ENCODE results near the gene BRAF. TPM values are rescaled to one million over a fixed set of nuclear protein-coding genes. Genes with fewer than 3 reads are reported as not detected.

The BRAF gene
- total and polyA plus RNA-seq, 7 experiments from 2014 or later, result 11.2 to 58.7 (median 48.3) TPM

DNA sequence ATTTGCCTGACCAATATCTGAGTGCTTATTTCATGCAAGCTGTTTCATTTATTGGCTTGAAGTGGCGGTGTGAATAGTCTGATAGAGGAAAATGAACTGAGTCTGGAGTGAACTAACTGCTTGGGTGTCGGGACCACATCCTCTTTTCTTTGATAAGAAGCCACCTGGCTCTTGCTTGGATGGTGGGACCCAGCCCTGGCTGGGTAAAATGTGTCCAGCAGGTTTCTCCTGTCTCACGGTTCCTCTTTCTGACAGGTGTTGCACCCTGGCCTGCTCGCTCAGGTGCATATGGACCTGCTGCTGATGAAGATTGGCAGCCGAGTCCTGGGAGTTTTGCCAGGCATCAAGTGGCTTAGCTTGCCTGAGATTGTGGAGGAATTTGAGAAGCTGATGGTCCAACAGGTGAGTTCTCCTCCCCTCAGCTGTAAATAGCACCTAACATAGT lies 250.4 kb downstream of the BRAF start:
- Mint-ChIP-seq H3K4me1 (peaks cover 20 to 43% (median 37%) of the 10 kb centered on the region in 7 donors), H3K4me3 (peak overlapping the region; percentile 81 to 94 (median 89)), H3K9me3 (no peaks in the 10 kb centered on the region), H3K27ac (peak overlapping the region; percentile 41 to 92 (median 80)), H3K27me3 (no peaks in the 10 kb centered on the region), H3K36me3 (peaks cover 3 to 20% (median 14%) of the 10 kb centered on the region in 5 donors)
- DNase-seq, result no peak
- ChIA-PET CTCF (interaction anchor here (0.6 to 1.2 kb wide), 6 partner anchors 21 to 343 kb away, joined by 3 to 5 read pairs (median 3); no protein-coding TSS in a partner anchor), POLR2A (interaction anchor here (0.7 to 3.2 kb wide), 8 partner anchors 8 to 251 kb away, joined by 3 to 26 read pairs (median 5); partner anchors contain the start of genes BRAF and NDUFB2)
- peak overlapping the region; percentile 91 for H3K27ac ChIP-seq (ENCODE audit: low read depth, low read length)
- H3K4me1 ChIP-seq (ENCODE audit: control insufficient read depth in 2 of 2, insufficient read depth in 2 of 2, low read length in 2 of 2), result peaks cover 11 to 14% of the 10 kb centered on the region in 2 donors
- intact Hi-C loops (cut with micrococcal nuclease), result loop anchor here in 1 of 2 donors (5.0 to 10.0 kb wide), 2 partner anchors 610 to 1063 kb away; partner anchors contain the start of genes PARP12 and SSBP1
- no peak for ATAC-seq
- no peaks in the 10 kb centered on the region for H3K9me3 ChIP-seq (ENCODE audit: control insufficient read depth in 2 of 3, low read length in 3 of 3)
- H3K4me3 ChIP-seq (ENCODE audit: low read length), result no peak overlapping the region
- no peaks in the 10 kb centered on the region for H3K27me3 ChIP-seq (ENCODE audit: control insufficient read depth in 2 of 2, insufficient read depth in 2 of 2, low read length in 2 of 2)
- H3K36me3 ChIP-seq (ENCODE audit: control insufficient read depth in 2 of 3, insufficient read depth in 3 of 3, low read length in 3 of 3), result peaks cover 0 to 30% (median 0%) of the 10 kb centered on the region in 3 experiments

- peak overlapping the region; percentile 68 to 97 (median 88) for H3K27ac Mint-ChIP-seq
- ChIA-PET CTCF (interaction anchor here (0.7 to 1.1 kb wide), 2 partner anchors 21 to 344 kb away, joined by 3 read pairs; no protein-coding TSS in a partner anchor), POLR2A (interaction anchor here (0.7 to 3.2 kb wide), 13 partner anchors 9 to 340 kb away, joined by 3 to 26 read pairs (median 3); partner anchors contain the start of genes BRAF and NDUFB2)
- Histone ChIP-seq H3K9me3 (ENCODE audit: control insufficient read depth in 2 of 3, low read length in 3 of 3) (no peaks in the 10 kb centered on the region), H3K4me3 (ENCODE audit: low read length) (peak overlapping the region; percentile 82), H3K27ac (ENCODE audit: low read depth, low read length) (peak overlapping the region; percentile 91), H3K36me3 (ENCODE audit: control insufficient read depth in 2 of 3, insufficient read depth in 3 of 3, low read length in 3 of 3) (peaks cover 0 to 24% (median 0%) of the 10 kb centered on the region in 3 experiments), H3K4me1 (ENCODE audit: control insufficient read depth in 2 of 2, insufficient read depth in 2 of 2, low read length in 2 of 2) (peaks cover 11 to 14% of the 10 kb centered on the region in 2 donors), H3K27me3 (ENCODE audit: control insufficient read depth in 2 of 2, insufficient read depth in 2 of 2, low read length in 2 of 2) (no peaks in the 10 kb centered on the region)
- H3K27me3 Mint-ChIP-seq, result peaks cover 0 to 1% (median 0%) of the 10 kb centered on the region in 5 donors
- H3K4me1 Mint-ChIP-seq, result peaks cover 20 to 43% (median 37%) of the 10 kb centered on the region in 7 donors
- peak overlapping the region; percentile 81 to 94 (median 89) for H3K4me3 Mint-ChIP-seq
- H3K9me3 Mint-ChIP-seq, result no peaks in the 10 kb centered on the region
- ATAC-seq (no peak), DNase-seq (no peak)
- intact Hi-C loops (cut with micrococcal nuclease), result loop anchor here (1.0 to 10.0 kb wide), 12 partner anchors 23 to 1065 kb away; partner anchors contain the start of genes BRAF (in 2 of the 2), NDUFB2 (in 2 of the 2), SSBP1 (in 2 of the 2) and AGK (in 1 of the 2)
- peaks cover 0 to 15% (median 9%) of the 10 kb centered on the region in 5 donors for H3K36me3 Mint-ChIP-seq
Observed at GRCh38 chr7:140673774-140674155, 251.0 kb downstream of the BRAF start.

DNA sequence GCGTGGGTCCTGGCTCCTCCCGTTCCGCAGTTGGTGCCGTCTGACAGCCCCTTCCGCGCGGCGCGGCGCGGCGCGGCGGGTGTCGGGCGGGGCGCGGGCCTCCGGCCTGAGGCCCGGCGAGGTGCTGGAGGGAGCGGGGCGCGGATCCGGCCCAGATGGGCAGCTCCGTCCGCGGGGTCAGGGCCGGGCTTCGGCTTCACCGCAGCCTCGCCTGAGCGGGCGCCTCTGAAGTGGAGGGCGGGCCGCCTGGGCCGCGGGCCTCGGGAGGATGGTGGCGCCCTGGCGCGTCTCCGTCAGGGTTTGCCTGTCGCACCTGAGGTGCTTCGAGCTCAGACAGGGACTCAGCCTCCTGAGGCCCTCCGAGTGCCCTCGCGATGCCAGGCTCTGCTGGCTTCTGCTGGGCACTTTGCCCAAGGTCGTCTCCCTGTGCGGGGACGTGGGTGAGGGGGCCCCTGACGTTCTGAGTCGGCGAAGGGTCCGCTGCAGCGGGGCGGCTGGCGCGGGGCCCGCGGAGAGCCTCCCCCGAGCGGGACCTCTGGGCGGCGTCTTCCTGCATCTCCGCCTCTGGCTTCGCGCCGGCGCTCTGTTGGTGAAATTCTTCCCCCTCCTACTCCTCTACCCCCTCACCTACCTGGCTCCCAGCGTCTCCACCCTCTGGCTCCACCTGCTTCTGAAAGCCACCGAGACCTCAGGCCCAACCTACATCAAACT lies 251.5 kb downstream of the BRAF start:
- ATAC-seq (peak; percentile 82), DNase-seq (peak; percentile 56 to 78 (median 75))
- CTCF ChIA-PET, result no interaction called here
- POLR2A ChIA-PET, result interaction anchor here (0.6 to 3.2 kb wide), 12 partner anchors 13 to 1313 kb away, joined by 3 to 26 read pairs (median 4); partner anchors contain the start of genes BRAF and NDUFB2
- Histone ChIP-seq H3K4me1 (ENCODE audit: control insufficient read depth in 2 of 2, insufficient read depth in 2 of 2, low read length in 2 of 2) (peaks cover 11 to 14% of the 10 kb centered on the region in 2 donors), H3K4me3 (ENCODE audit: low read length) (peak overlapping the region; percentile 82), H3K9me3 (ENCODE audit: control insufficient read depth in 2 of 3, low read length in 3 of 3) (no peaks in the 10 kb centered on the region), H3K27ac (ENCODE audit: low read depth, low read length) (peak overlapping the region; percentile 91), H3K36me3 (ENCODE audit: control insufficient read depth in 2 of 3, insufficient read depth in 3 of 3, low read length in 3 of 3) (peaks cover 0 to 18% (median 0%) of the 10 kb centered on the region in 3 experiments), H3K27me3 (ENCODE audit: control insufficient read depth in 2 of 2, insufficient read depth in 2 of 2, low read length in 2 of 2) (no peaks in the 10 kb centered on the region)
- peaks cover 0 to 11% (median 6%) of the 10 kb centered on the region in 5 donors for H3K36me3 Mint-ChIP-seq
- H3K4me3 Mint-ChIP-seq, result peak overlapping the region; percentile 81 to 94 (median 89)
- H3K27ac Mint-ChIP-seq, result peak overlapping the region; percentile 68 to 97 (median 88)
- H3K27me3 Mint-ChIP-seq, result peaks cover 0 to 7% (median 0%) of the 10 kb centered on the region in 5 donors
- H3K9me3 Mint-ChIP-seq, result no peaks in the 10 kb centered on the region
- intact Hi-C loops (cut with micrococcal nuclease), result loop anchor here (1.0 to 10.0 kb wide), 12 partner anchors 23 to 1065 kb away; partner anchors contain the start of genes BRAF (in 2 of the 2), NDUFB2 (in 2 of the 2), SSBP1 (in 2 of the 2) and AGK (in 1 of the 2)
- H3K4me1 Mint-ChIP-seq, result peaks cover 16 to 42% (median 37%) of the 10 kb centered on the region in 7 donors

GRCh38 chr7:140672382-140673062 lies 252.2 kb downstream of the BRAF start, which contains the start of gene ADCK2:
TSS of gene ADCK2 (plus strand) at chr7:140672945. CDS start at chr7:140673331, 386 bp downstream.
- Mint-ChIP-seq H3K36me3 (peaks cover 0 to 5% (median 0%) of the 10 kb centered on the region in 5 donors), H3K4me1 (peaks cover 13 to 37% (median 34%) of the 10 kb centered on the region in 7 donors), H3K4me3 (peak within 1 kb of the TSS; percentile 81 to 94 (median 89)), H3K9me3 (no peaks in the 10 kb centered on the region), H3K27ac (peak within 1 kb of the TSS; percentile 80 to 97 (median 88)), H3K27me3 (peaks cover 0 to 13% (median 0%) of the 10 kb centered on the region in 5 donors)
- Histone ChIP-seq H3K4me3 (ENCODE audit: low read length) (peak within 1 kb of the TSS; percentile 82), H3K36me3 (ENCODE audit: control insufficient read depth in 2 of 3, insufficient read depth in 3 of 3, low read length in 3 of 3) (peaks cover 0 to 11% (median 0%) of the 10 kb centered on the region in 3 experiments), H3K9me3 (ENCODE audit: control insufficient read depth in 2 of 3, low read length in 3 of 3) (no peaks in the 10 kb centered on the region), H3K27me3 (ENCODE audit: control insufficient read depth in 2 of 2, insufficient read depth in 2 of 2, low read length in 2 of 2) (no peaks in the 10 kb centered on the region), H3K27ac (ENCODE audit: low read depth, low read length) (peak within 1 kb of the TSS; percentile 91), H3K4me1 (ENCODE audit: control insufficient read depth in 2 of 2, insufficient read depth in 2 of 2, low read length in 2 of 2) (peaks cover 11 to 14% of the 10 kb centered on the region in 2 donors)
- DNase-seq (peak in 4 of 9 donors; percentile 52 to 69 (median 60)), ATAC-seq (peak; percentile 78)
- CTCF ChIA-PET, result no interaction called here
- POLR2A ChIA-PET, result interaction anchor here (0.7 to 3.2 kb wide), 8 partner anchors 16 to 1312 kb away, joined by 3 to 26 read pairs (median 4); partner anchors contain the start of gene NDUFB2
- intact Hi-C loops (cut with micrococcal nuclease), result loop anchor here (1.0 to 10.0 kb wide), 12 partner anchors 24 to 1066 kb away; partner anchors contain the start of genes BRAF (in 2 of the 2), NDUFB2 (in 2 of the 2), SSBP1 (in 2 of the 2) and AGK (in 1 of the 2)

DNA sequence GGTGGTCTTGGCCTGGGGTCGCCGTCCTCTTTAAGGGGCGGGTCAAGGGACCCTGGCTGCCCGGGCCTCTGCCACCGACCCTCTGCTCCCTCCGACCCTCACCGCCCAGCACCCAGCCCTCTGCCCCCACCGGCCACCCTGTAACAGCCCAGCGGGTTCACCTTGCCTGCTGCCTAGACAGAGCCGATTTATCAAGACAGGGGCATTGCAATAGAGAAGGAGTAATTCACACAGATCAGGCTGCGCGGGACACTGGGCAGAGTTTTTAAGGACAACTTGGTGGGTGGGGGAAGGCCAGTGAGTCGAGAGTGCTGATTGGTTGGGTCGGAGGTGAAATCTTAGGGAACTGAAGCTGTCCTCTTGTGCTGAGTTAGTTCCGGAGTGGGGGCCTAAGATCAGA lies 252.8 kb downstream of the BRAF start:
- Histone ChIP-seq H3K27me3 (ENCODE audit: control insufficient read depth in 2 of 2, insufficient read depth in 2 of 2, low read length in 2 of 2) (no peaks in the 10 kb centered on the region), H3K9me3 (ENCODE audit: control insufficient read depth in 2 of 3, low read length in 3 of 3) (no peaks in the 10 kb centered on the region), H3K36me3 (ENCODE audit: control insufficient read depth in 2 of 3, insufficient read depth in 3 of 3, low read length in 3 of 3) (peaks cover 0 to 10% (median 0%) of the 10 kb centered on the region in 3 experiments), H3K4me1 (ENCODE audit: control insufficient read depth in 2 of 2, insufficient read depth in 2 of 2, low read length in 2 of 2) (peaks cover 11 to 14% of the 10 kb centered on the region in 2 donors), H3K4me3 (ENCODE audit: low read length) (no peak overlapping the region), H3K27ac (ENCODE audit: low read depth, low read length) (no peak overlapping the region)
- H3K27ac Mint-ChIP-seq, result peak overlapping the region in 8 of 9 donors; percentile 47 to 86 (median 78)
- H3K36me3 Mint-ChIP-seq, result peaks cover 0 to 3% (median 0%) of the 10 kb centered on the region in 5 donors
- H3K9me3 Mint-ChIP-seq, result no peaks in the 10 kb centered on the region
- ChIA-PET CTCF (no interaction called here), POLR2A (interaction anchor here (0.7 to 1.0 kb wide), 2 partner anchors 15 to 21 kb away, joined by 3 read pairs; no protein-coding TSS in a partner anchor)
- peaks cover 13 to 37% (median 32%) of the 10 kb centered on the region in 7 donors for H3K4me1 Mint-ChIP-seq
- intact Hi-C loops (cut with micrococcal nuclease), result loop anchor here (2.0 to 10.0 kb wide), 5 partner anchors 51 to 1065 kb away; partner anchors contain the start of genes BRAF (in 2 of the 2), AGK (in 1 of the 2), PARP12 (in 1 of the 2) and SSBP1 (in 1 of the 2)
- peaks cover 0 to 13% (median 0%) of the 10 kb centered on the region in 5 donors for H3K27me3 Mint-ChIP-seq
- ATAC-seq (no peak), DNase-seq (no peak)
- peak overlapping the region; percentile 76 to 89 (median 82) for H3K4me3 Mint-ChIP-seq
